GM18873 (cell line): ENCODE results near the gene COPB2.

Source experiments
- ATAC-seq: cut with Tn5 transposase; IDR thresholded peaks from one replicate; pipeline ENCODE4 v1.9.1; 2021; ENCODE audit warnings: mild to moderate bottlenecking, moderate library complexity, moderate number of reproducible peaks; ENCODE audit not compliant: unreplicated experiment, low FRiP score

Gene COPB2

DNA sequence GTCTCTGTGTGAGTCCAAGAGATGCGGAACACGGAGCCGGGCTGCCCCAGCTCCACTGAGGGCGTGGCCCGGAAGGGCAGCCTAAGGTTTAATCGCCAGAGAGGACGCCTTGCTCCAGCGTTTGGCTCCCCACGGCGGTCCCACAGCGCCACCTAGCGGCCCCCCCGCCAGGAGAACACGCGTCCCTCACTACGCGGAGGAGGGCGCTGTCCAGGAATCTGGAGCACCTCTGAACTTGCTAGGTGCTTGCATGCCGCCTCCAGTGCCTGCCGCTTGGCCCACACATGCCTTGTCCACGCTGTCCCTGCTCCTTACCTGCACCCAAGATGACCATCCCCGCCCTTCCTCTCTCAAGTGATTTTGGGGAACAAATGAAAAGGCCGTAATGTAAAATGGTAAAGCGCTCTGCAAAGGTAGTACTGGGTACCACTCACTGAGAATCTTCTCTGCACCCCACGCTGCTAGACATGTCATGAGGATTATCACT lies 60.0 kb downstream of the COPB2 start:
- peak; percentile 84 for ATAC-seq

DNA sequence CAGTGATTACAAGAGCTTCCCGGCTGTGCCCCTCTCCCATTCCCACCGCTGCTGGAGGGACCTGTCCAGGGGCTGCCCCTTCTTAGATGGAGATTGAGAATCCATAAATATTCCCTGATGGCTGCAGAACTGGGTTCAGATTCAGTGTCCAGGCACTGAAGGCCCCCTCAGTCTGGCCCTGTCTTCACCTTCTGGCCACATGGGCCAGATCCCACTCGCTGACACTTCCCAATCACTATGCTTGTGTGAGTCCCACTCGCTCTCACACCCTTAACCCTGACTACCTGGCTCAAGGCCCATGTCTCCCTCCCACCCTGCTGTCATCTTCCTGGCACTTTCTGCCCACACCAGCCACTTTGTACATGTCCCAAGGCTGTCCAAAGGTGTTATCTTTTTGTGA lies 61.1 kb downstream of the COPB2 start:
- no peak for ATAC-seq

DNA sequence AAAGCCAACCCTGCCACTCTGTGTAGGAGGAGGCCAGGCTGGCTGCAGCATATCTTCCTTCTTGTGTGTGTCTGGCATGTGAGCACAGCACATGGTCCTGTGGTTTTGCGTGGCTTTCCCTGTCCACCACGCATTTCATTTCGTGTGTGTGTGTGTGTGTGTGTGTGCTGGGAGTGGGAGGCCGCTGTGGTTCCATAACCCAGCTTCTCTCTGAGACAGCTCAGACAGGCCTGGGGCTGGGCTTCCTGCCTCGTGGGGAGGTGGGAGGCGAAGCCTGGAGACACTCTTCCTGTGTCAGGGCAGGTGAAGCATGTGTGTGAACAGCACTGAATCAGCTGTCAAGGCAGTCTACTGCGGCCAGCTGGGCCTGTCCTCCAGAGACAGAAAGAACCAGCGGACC lies 61.6 kb downstream of the COPB2 start:
- ATAC-seq = no peak

DNA sequence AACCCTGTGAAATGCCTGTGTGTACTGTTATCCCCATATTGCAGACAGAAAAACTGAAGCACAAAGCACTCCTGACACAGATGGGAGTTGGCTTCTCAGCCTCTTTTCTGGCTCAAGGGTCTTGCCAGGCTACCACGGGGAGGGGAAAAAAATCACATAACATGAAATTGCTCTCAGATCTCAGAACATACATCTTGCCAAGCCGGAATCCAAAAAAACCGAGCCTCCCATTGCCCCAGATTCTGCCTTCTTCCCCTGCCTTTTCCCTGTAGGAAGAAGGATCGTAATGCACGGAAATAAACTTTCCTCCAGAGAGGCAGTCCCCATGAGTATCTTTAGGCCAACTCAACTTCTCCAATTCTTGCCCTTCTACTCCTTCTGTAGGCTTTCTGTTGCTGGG lies 62.2 kb downstream of the COPB2 start:
- ATAC-seq = no peak

DNA sequence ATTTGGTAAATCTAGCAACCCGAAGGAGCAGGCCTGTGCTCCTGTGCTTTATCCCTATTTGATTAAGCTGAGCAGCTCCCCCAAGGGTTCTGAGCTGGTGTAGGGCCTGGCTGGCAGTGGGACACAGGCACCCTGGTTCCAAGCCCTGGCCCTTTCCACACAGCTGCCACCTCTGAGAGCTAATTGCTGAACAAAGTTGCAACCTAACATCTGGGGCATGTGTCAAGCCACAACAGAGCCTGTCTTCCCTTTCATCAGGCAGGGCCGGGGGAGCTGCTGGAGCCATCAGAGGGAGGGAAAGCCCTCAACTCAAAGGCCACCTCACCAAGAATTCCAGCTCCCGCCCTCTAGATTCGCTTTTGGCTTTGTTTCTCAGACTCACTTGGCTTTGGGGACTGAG lies 62.7 kb downstream of the COPB2 start:
- no peak for ATAC-seq

DNA sequence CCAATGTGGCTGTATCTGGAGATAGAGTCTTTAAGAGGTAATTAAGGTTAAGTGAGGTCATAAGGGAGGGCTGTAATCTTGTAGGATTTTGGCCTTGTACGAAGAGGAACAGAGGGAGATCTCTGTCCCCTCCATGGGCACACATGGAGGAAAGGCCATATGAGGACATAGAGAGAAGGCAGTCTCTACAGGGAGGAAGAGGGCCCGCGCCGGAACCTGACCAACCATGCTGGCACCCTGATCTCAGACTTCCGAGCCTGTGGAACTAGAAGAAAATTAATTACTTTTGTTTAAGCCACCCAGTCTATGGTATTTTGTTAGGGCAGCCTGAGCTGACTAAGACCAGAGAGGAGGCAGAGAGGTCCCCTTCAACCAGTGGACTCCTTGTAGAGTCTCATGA lies 63.3 kb downstream of the COPB2 start:
- no peak for ATAC-seq

DNA sequence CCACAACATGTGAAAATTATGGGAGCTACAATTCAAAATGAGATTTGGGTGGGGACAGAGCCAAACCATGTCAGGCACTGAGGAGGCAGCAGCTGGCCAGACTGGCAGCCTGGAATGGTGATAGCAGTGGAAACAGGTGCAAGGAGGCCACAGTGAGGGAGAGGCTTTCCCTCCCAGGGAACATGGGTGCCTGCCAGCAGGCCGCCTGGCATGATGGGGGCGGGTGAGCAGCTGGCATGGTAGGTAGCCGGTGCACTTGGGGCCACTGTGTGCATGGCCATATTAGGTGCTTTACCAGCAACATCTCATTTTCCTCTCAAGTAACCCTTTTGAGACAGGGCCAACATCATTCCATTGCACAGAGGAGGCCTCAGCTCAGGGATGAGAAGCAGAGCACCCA lies 63.9 kb downstream of the COPB2 start:
- no peak for ATAC-seq

DNA sequence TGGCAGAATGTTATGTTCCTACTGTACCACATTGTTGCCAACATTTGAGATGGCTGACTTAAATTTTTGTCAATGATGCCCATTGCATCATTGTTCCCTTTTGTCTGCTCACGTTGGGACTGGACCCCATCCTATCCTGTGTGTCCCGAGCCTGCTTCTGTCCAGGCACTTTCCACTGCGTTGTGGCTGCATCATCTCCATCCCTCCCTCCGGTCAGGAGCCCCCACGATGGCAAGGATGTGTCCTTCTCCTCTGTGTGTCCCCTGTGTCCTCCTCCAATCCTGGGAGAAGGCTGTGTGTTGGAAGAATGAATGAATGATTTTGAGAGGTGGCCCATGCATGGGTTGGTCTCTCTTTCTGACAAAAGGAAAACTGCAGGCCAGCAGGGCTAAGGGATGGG lies 65.0 kb downstream of the COPB2 start:
- no peak for ATAC-seq

DNA sequence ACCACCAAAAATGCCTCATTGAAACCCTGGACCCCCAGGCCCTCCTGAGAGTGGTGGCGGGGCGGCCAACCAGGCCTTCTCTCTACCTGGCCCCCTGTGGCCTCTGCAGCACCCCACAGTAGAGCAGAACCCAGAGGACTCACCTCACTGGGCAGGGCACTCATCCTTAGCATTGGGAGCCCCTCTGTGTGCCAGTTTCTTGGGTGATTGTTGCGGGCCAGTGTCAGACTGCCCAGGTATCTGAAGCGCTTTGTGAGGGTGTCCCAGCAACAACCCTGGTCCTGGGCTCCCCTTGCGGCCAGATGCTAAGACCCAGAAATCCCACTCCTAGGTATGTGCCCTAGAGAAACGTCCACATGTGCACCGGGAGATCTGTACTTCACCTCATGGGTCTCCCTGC lies 66.3 kb downstream of the COPB2 start:
- no peak for ATAC-seq

DNA sequence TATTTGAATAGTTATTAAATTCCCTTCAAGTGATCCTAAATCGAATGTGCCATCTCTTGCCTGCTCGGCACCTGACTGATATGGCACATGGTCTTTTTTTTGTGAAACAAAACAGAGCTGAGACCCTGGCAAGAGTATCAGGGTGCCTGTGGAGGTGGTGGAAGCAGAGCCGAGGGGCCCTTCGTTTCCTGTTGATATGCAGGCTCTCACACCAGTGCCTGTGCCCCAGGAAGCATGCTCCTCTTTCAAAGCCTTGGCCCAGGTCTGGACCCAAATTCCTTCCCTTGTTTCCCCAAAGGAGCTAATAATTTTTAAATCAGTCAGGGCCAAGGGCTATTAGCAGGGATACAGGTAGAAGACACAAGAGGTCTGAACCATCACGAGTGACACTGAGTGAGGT lies 67.1 kb downstream of the COPB2 start:
- ATAC-seq = no peak

DNA sequence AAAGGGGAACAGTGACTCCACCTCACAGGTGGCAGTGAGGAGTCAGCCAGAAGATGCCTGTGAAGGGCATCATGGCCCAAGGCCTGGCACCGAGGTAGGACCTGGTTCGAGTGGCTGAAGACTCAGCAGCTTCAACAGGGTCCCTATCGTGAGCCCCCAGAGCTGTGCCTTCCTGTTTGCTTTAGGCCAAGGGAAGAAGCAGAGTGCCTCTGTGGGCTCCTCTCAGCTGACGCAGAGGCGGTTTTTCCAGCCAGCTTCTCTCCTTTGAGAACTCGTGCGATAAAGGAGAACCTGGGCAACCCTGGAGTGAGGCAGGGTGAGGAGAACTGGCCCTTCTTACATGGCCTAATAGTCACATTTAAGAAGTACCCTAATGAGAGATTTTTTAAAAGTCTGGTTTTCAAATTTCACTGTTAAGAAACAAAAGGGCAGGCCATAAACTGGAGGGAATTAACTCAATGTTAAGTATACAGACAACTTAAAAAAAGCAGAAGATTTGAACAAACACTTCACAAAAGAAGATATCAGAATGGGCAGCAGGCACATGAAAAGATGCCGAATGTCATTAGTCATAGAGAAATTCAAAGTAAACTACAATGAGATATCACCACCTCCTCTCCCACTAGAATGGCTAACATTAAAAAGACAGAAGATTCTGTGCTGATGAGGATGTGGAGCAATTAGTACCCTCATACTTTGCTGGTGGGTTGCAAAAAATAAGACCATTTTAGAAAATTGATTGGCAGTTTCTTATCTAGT lies 68.7 kb downstream of the COPB2 start:
- ATAC-seq = no peak

DNA sequence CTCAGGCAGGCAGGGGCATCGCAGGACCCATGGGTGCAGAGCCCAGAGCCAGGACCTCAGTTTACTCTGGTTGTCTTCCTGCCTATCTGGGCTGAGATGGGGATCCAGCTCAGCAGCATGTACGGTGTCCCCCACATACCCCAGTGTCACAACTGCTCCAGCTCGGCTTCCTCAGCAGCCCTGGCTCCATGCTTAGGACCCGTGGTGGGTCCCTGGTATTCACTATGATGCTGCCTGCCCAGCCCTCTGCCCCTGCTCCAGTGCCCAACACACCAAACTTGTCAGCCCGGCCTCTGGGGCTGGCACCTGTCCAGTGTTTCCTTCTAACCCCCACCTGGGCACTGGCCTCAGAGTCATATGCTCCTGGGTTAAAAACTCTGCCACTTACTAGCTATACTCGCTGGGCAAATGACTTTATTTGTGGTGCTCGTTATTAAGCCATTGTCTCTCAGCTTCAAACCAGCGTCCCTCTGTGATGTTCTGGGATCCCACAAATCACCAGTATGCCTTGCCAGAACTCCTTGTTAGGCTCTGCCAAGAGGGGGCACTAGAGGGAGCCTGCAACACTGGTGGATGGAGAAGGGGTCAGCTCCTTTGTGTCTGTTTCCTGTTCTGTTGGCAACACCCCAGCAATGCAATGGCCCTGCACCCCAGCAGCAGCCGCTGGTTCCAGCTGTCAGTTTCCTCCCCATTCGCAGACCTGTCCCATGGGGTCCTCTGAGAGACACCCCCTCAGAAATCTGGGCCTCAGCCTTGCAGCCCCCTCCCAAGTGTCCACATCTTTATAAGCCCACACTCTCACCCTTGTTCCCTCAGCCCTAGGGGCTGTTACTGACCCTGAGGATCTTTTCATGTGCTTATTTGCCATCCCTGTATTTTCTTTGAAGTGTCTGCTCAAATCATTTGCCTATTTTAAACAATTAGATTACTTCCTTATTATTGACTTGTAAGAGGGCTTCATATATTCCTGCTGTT lies 69.7 kb downstream of the COPB2 start:
- ATAC-seq = no peak

DNA sequence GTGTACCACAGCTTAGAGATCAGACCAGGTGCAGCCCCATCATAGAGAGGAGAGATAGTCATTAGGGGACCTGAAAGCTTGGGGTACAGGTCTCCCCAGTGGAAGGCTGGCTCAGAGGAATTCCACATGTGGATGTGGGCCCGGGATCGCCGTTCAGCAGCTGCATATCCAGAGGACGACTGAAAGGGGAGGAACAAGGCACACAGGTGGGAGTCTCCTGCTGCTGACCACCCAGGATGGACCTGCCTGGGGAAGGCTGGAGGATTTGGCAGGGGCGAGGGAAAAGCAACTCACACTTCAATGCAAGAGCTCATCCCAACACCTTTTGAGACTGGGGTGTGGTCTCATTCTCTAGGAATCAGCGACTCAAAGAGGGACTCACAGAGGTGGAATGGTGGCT lies 70.6 kb downstream of the COPB2 start:
- ATAC-seq = no peak

DNA sequence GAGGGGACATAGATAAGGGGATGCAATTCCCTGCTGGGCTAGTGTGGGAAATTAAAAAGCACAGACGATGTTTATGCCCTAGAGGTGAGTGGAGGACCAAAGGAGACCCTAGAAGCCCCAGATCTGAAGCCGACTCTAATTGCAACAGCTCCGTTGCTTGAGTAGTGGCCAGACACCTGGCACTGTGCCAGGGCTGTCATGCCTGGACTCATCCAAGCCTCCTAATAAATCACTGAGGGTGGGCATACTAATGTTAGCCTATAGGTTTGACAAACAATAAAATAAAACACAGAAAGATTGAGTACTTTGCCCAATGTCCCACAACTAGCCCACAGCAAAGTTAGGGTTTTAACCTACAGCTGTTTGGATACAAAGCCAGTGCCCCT lies 71.0 kb downstream of the COPB2 start:
- ATAC-seq = no peak

DNA sequence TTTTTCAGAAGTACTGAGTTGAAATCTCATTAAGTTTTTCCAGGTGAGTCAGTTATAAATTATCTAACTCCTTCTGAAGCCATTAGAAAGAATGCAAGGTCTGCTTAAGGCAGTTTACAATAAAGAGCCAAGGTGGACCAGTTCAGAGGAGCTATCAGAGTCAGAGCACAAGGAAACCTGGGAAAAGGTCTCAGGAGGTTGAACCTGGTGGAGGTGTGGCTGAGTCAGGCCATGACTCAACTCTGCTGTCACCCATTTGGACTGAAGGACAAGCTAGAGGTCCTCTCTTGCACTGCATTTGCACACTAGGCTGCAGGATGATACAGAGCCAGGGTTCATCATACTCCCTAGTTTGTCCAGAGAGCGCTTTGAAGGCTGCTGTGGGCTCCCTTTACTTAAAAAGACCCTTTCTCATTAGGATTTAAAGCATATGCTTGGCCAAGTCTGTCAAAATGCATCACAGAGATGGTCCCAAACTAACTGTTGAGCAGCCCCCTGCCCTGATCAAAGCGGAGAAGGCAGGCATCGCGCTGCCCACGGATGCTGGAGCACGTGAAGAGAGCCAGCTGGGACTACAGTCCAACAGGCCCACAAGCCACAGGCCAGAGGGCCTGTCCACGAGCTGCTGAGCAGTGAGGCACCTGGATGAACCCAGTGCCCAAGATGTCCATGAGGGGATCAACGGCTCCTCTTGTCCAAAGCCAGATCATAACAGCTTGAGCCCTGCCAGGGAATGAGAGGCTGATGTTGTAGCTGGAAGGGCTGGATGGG lies 71.6 kb downstream of the COPB2 start:
- no peak for ATAC-seq

DNA sequence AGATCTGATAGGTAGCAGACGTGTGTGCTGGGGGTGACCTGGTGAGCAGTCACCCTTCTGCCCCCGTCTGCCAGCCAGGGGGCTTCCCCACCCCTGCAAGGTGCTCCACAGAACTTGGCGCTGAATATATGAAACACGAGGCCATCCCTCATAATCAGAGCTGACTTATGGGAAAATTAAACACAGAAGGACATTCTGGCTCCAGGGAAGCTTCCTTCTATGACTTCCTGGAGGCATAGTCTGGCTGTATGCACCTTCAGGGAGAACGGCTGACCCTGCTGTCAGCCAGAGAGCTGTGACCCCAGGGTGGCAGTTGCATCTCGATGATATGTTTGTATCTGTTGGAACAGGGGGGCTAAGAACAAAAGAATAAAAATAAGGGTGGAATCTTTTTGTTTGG lies 72.2 kb downstream of the COPB2 start:
- no peak for ATAC-seq

DNA sequence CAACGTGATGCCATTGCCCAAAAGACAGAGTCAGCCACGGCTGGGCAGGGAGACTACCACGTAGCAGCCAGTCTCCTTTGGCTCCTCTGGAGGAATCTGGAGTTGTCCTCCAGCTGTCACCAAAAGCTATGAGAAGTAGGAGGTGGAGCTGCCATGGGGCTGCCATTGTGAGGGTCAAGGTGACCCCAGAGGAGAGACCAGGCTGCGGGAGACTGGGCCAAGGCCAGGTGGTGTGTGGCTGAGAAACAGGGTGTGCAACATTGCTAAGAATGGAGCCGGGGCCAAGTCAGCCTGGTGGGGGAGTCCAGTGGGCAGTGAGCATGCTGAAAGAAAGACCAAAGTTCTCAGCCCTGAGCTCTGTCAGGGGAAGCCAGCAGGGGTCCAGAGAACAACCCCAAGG lies 75.5 kb downstream of the COPB2 start:
- ATAC-seq = no peak

DNA sequence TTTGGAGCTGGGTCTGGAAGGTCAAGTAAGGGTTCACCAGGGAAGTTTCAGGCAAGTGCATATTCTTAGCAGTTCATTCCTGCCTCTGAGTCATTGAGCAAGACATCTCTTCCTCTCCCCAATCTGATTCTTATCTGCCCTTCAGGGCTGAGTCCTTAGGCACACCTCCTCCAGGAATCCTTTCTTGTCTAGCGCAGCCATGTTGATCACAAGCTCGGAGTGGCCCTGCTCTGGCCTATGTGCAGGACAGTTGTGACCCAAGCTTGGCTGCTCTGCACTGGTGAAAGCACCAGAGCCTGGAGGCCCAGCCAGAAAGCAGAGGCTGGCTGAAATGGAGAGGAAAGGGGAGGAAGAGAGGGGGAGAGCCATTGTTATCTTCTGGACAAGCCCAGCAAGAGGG lies 76.5 kb downstream of the COPB2 start:
- ATAC-seq = no peak

DNA sequence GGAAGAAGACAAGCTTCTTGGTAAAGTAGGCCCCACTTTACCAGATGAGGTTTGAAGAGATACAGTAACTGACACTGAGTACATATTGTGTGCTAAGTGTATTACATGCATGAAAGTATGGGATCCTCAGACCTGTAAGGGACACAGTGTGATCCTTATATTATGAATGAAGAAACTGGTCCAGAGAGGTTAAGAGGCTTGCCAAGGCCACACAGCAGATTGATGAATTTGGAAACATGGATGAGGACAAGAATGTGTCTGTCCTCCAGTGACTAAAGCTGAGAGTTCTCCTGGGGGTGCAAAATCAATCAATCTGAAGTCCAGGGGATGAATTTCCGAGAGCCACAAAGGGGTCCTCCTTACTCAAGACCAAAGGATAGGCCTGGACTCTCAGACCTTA lies 77.0 kb downstream of the COPB2 start:
- ATAC-seq = no peak

DNA sequence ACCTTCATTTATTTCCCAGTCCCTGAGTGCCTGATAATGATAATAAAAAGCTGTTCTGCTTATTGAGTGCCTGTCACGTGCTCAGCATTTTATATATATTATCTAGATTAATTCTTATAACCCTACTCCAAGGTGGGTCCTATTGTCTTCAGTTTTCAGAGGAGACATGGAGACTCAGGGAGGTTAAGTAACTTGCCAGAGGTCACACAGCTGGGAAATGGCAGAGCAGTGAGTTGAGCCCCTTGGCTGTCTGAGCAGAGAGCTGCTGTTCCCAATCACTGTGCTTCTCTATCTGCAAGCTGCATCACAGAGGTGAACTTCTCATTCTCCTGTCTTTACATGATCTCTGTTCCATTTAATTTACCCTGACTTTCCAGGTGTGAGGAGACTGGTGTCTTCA lies 77.9 kb downstream of the COPB2 start:
- no peak for ATAC-seq

DNA sequence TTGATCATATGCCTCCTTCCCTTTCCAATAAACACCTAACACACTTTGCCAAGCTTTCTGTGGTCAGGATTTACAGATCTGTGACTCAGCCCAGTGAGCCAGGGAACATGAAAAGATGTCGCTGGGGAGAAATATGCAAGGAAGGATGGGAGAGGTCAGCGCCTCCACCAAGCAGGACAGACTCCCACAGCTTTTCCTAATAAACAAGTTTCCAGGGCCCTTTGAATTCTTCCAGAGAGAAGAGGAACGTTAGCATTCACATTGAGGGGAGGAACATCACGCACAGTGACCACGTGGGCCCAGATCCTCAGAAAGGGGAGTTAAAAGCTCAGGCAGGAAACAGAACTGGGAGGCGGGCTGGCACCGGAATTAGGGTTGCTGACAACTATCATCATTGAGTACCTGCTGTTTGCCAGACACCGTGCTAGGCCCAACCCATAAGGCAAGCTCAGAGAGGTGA lies 78.9 kb downstream of the COPB2 start:
- no peak for ATAC-seq
